ENCODE measurements around the gene PARD3. TPM values are rescaled to one million over a fixed set of nuclear protein-coding genes. Genes with fewer than 3 reads are reported as not detected.

PARD3 gene
- total RNA-seq, 2 experiments from 2014 or later, result 0.53 to 0.71 TPM

- no peak for TF ChIP-seq CTCF (IDR thresholded peaks at IDR 0.05)
- Histone ChIP-seq H3K36me3 (ENCODE audit: insufficient read depth, low read length) (no peaks in the 10 kb centered on the region), H3K27ac (ENCODE audit: low read depth in 1 of 2, low read length in 2 of 2) (no peak overlapping the region), H3K4me3 (ENCODE audit: low read length) (no peak overlapping the region), H3K27me3 (ENCODE audit: control insufficient read depth in 1 of 2, insufficient read depth in 2 of 2, low read length in 2 of 2) (no peaks in the 10 kb centered on the region), H3K4me1 (ENCODE audit: insufficient read depth, low read length) (no peaks in the 10 kb centered on the region), H3K9me3 (ENCODE audit: control insufficient read depth in 1 of 2, insufficient read depth in 1 of 2, low read length in 2 of 2) (no peaks in the 10 kb centered on the region)
- intact Hi-C loops (cut with DNase I, micrococcal nuclease), result no loop called here
- Mint-ChIP-seq H3K4me1 (ENCODE audit: low read depth) (no peaks in the 10 kb centered on the region), H3K36me3 (ENCODE audit: low read depth) (no peaks in the 10 kb centered on the region), H3K4me3 (no peak overlapping the region), H3K27ac (no peak overlapping the region), H3K9me3 (no peaks in the 10 kb centered on the region), H3K27me3 (no peaks in the 10 kb centered on the region)
- ATAC-seq (ENCODE audit: poor library complexity) (no peak), DNase-seq (no peak)
- ChIA-PET CTCF (no interaction called here), POLR2A (no interaction called here)
Measured at GRCh38 chr10:34462056-34462455, 353.0 kb downstream of the PARD3 start.

- TF ChIP-seq CTCF (IDR thresholded peaks at IDR 0.05), result no peak
- no peaks in the 10 kb centered on the region for H3K4me1 Mint-ChIP-seq (ENCODE audit: low read depth)
- H3K9me3 Mint-ChIP-seq, result no peaks in the 10 kb centered on the region
- ATAC-seq (ENCODE audit: poor library complexity) (no peak), DNase-seq (no peak)
- Histone ChIP-seq H3K9me3 (ENCODE audit: control insufficient read depth in 1 of 2, insufficient read depth in 1 of 2, low read length in 2 of 2) (no peaks in the 10 kb centered on the region), H3K4me3 (ENCODE audit: low read length) (no peak overlapping the region), H3K36me3 (ENCODE audit: insufficient read depth, low read length) (no peaks in the 10 kb centered on the region), H3K27me3 (ENCODE audit: control insufficient read depth in 1 of 2, insufficient read depth in 2 of 2, low read length in 2 of 2) (no peaks in the 10 kb centered on the region), H3K27ac (ENCODE audit: low read depth in 1 of 2, low read length in 2 of 2) (no peak overlapping the region), H3K4me1 (ENCODE audit: insufficient read depth, low read length) (no peaks in the 10 kb centered on the region)
- ChIA-PET CTCF (no interaction called here), POLR2A (no interaction called here)
- no peak overlapping the region for H3K4me3 Mint-ChIP-seq
- no peaks in the 10 kb centered on the region for H3K27me3 Mint-ChIP-seq
- no peaks in the 10 kb centered on the region for H3K36me3 Mint-ChIP-seq (ENCODE audit: low read depth)
- H3K27ac Mint-ChIP-seq, result no peak overlapping the region
- intact Hi-C loops (cut with DNase I, micrococcal nuclease), result no loop called here
Measured at GRCh38 chr10:34454590-34455261, 360.4 kb downstream of the PARD3 start.

- intact Hi-C loops (cut with DNase I, micrococcal nuclease), result no loop called here
- DNase-seq, result no peak
- ATAC-seq (ENCODE audit: poor library complexity), result no peak
- Histone ChIP-seq H3K4me1 (ENCODE audit: insufficient read depth, low read length) (no peaks in the 10 kb centered on the region), H3K27me3 (ENCODE audit: control insufficient read depth in 1 of 2, insufficient read depth in 2 of 2, low read length in 2 of 2) (no peaks in the 10 kb centered on the region), H3K9me3 (ENCODE audit: control insufficient read depth in 1 of 2, insufficient read depth in 1 of 2, low read length in 2 of 2) (no peaks in the 10 kb centered on the region), H3K36me3 (ENCODE audit: insufficient read depth, low read length) (no peaks in the 10 kb centered on the region), H3K4me3 (ENCODE audit: low read length) (no peak overlapping the region), H3K27ac (ENCODE audit: low read depth in 1 of 2, low read length in 2 of 2) (no peak overlapping the region)
- no peaks in the 10 kb centered on the region for H3K27me3 Mint-ChIP-seq
- ChIA-PET CTCF (no interaction called here), POLR2A (no interaction called here)
- H3K4me1 Mint-ChIP-seq (ENCODE audit: low read depth), result no peaks in the 10 kb centered on the region
- no peak overlapping the region for H3K4me3 Mint-ChIP-seq
- no peak for TF ChIP-seq CTCF (IDR thresholded peaks at IDR 0.05)
- H3K9me3 Mint-ChIP-seq, result no peaks in the 10 kb centered on the region
- H3K27ac Mint-ChIP-seq, result no peak overlapping the region
- H3K36me3 Mint-ChIP-seq (ENCODE audit: low read depth), result no peaks in the 10 kb centered on the region
Measured at GRCh38 chr10:34449836-34450235, 365.3 kb downstream of the PARD3 start.
